Measurements from ENCODE around the gene LYPD6B. TPM values are rescaled to one million over a fixed set of nuclear protein-coding genes. Genes with fewer than 3 reads are reported as not detected.

LYPD6B gene
- total RNA-seq, 1 donor: 2.5 TPM

- Histone ChIP-seq H3K36me3 (ENCODE audit: insufficient read depth, low read length) (no peaks in the 10 kb centered on the region), H2AFZ (ENCODE audit: low read length) (no peak overlapping the region), H3K27ac (ENCODE audit: low read depth, low read length) (no peak overlapping the region), H3K4me2 (ENCODE audit: insufficient read depth, low read length) (no peak overlapping the region), H4K20me1 (ENCODE audit: insufficient read depth, low read length) (no peaks in the 10 kb centered on the region), H3K79me2 (ENCODE audit: insufficient read depth, low read length) (no peaks in the 10 kb centered on the region), H3K4me3 (ENCODE audit: insufficient read depth, low read length) (no peak overlapping the region), H3K27me3 (ENCODE audit: insufficient read depth, low read length) (no peaks in the 10 kb centered on the region), H3K4me1 (ENCODE audit: insufficient read depth, low read length) (no peaks in the 10 kb centered on the region), H3K9me3 (ENCODE audit: low read depth, low read length) (no peaks in the 10 kb centered on the region)
- DNase-seq (ENCODE audit: insufficient read length, low spot score, missing footprints): no peak
- TF ChIP-seq, protein P1, sequence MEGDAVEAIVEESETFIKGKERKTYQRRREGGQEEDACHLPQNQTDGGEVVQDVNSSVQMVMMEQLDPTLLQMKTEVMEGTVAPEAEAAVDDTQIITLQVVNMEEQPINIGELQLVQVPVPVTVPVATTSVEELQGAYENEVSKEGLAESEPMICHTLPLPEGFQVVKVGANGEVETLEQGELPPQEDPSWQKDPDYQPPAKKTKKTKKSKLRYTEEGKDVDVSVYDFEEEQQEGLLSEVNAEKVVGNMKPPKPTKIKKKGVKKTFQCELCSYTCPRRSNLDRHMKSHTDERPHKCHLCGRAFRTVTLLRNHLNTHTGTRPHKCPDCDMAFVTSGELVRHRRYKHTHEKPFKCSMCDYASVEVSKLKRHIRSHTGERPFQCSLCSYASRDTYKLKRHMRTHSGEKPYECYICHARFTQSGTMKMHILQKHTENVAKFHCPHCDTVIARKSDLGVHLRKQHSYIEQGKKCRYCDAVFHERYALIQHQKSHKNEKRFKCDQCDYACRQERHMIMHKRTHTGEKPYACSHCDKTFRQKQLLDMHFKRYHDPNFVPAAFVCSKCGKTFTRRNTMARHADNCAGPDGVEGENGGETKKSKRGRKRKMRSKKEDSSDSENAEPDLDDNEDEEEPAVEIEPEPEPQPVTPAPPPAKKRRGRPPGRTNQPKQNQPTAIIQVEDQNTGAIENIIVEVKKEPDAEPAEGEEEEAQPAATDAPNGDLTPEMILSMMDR (IDR thresholded peaks at IDR 0.05; ENCODE audit: extremely low read depth, low read depth, low read length): no peak
These were observed 18.7 kb upstream of the LYPD6B start for GRCh38 chr2:149019768-149020167.

DNA sequence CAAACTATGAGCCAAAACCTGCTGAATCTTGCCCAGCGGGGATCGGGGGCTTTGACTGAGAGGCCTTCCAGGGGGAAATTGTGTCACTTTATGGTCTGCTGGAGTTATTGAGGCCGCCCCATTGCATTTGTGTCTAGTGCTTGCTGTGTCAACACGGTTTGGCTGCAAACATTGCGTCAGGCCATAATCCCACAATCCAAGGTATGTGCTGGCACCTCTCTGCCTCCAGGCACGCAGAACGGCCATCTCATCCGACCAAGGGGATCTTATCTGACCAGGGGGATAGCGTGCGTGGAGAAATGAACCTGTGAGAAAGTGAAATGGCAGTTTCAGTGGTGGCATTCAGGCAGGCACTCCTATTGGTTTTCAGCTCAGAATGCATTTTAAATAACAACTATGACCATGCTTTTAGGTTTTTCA lies 18.1 kb upstream of the LYPD6B start:
- Histone ChIP-seq H3K79me2 (ENCODE audit: insufficient read depth, low read length) (no peaks in the 10 kb centered on the region), H3K4me1 (ENCODE audit: insufficient read depth, low read length) (no peaks in the 10 kb centered on the region), H3K27me3 (ENCODE audit: insufficient read depth, low read length) (no peaks in the 10 kb centered on the region), H3K9me3 (ENCODE audit: low read depth, low read length) (no peaks in the 10 kb centered on the region), H3K27ac (ENCODE audit: low read depth, low read length) (no peak overlapping the region), H2AFZ (ENCODE audit: low read length) (no peak overlapping the region), H4K20me1 (ENCODE audit: insufficient read depth, low read length) (no peaks in the 10 kb centered on the region), H3K4me3 (ENCODE audit: insufficient read depth, low read length) (no peak overlapping the region), H3K36me3 (ENCODE audit: insufficient read depth, low read length) (no peaks in the 10 kb centered on the region), H3K4me2 (ENCODE audit: insufficient read depth, low read length) (no peak overlapping the region)
- DNase-seq (ENCODE audit: insufficient read length, low spot score, missing footprints): no peak
- TF ChIP-seq, protein P1 (IDR thresholded peaks at IDR 0.05; ENCODE audit: extremely low read depth, low read depth, low read length): no peak

- no peak overlapping the region for H3K4me3 ChIP-seq (ENCODE audit: insufficient read depth, low read length)
- H3K4me2 ChIP-seq (ENCODE audit: insufficient read depth, low read length): no peak overlapping the region
- TF ChIP-seq, protein P1 (IDR thresholded peaks at IDR 0.05; ENCODE audit: extremely low read depth, low read depth, low read length): no peak
- no peak overlapping the region for H2AFZ ChIP-seq (ENCODE audit: low read length)
- H3K9me3 ChIP-seq (ENCODE audit: low read depth, low read length): no peaks in the 10 kb centered on the region
- no peak overlapping the region for H3K27ac ChIP-seq (ENCODE audit: low read depth, low read length)
- H3K27me3 ChIP-seq (ENCODE audit: insufficient read depth, low read length): no peaks in the 10 kb centered on the region
- no peaks in the 10 kb centered on the region for H3K36me3 ChIP-seq (ENCODE audit: insufficient read depth, low read length)
- H3K79me2 ChIP-seq (ENCODE audit: insufficient read depth, low read length): no peaks in the 10 kb centered on the region
- H3K4me1 ChIP-seq (ENCODE audit: insufficient read depth, low read length): no peaks in the 10 kb centered on the region
- DNase-seq (ENCODE audit: insufficient read length, low spot score, missing footprints): no peak
- H4K20me1 ChIP-seq (ENCODE audit: insufficient read depth, low read length): no peaks in the 10 kb centered on the region
These were observed 17.2 kb upstream of the LYPD6B start for GRCh38 chr2:149021271-149021719.

DNA sequence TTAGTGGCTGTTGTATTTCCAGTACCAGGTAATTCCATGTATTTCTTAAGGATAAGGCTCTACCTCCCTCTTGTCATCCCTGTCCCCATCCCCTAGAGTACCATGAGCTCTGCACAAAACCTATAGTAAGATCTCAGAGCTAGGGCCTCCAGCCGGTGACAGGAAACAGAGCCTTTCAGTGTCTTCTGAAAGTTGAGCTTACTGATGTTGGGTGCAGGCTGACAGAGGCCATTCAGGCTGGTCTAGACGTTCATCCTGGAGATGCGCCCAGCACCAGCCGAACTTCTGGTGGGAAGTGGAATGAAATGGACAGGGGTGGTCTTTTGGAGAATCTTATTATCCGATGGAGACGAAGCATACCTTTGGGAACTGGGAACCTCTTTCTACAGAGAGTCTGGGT lies 16.7 kb upstream of the LYPD6B start:
- no peak overlapping the region for H3K4me3 ChIP-seq (ENCODE audit: insufficient read depth, low read length)
- H3K36me3 ChIP-seq (ENCODE audit: insufficient read depth, low read length): no peaks in the 10 kb centered on the region
- no peak overlapping the region for H2AFZ ChIP-seq (ENCODE audit: low read length)
- H3K4me2 ChIP-seq (ENCODE audit: insufficient read depth, low read length): no peak overlapping the region
- no peaks in the 10 kb centered on the region for H4K20me1 ChIP-seq (ENCODE audit: insufficient read depth, low read length)
- no peaks in the 10 kb centered on the region for H3K4me1 ChIP-seq (ENCODE audit: insufficient read depth, low read length)
- H3K9me3 ChIP-seq (ENCODE audit: low read depth, low read length): no peaks in the 10 kb centered on the region
- no peaks in the 10 kb centered on the region for H3K79me2 ChIP-seq (ENCODE audit: insufficient read depth, low read length)
- H3K27me3 ChIP-seq (ENCODE audit: insufficient read depth, low read length): no peaks in the 10 kb centered on the region
- no peak overlapping the region for H3K27ac ChIP-seq (ENCODE audit: low read depth, low read length)
- TF ChIP-seq, protein P1 (IDR thresholded peaks at IDR 0.05; ENCODE audit: extremely low read depth, low read depth, low read length): no peak
- DNase-seq (ENCODE audit: insufficient read length, low spot score, missing footprints): no peak

Data from osteoblast (primary cell).